Measurements from ENCODE around the gene ITPA.

The ITPA gene

GRCh38 chr20:3193806-3194616 is 15.3 kb upstream of the ITPA start:
- in situ Hi-C loops (cut with HindIII; ENCODE audit: low sequenced_read_pairs): no loop called here
- DNase-seq (ENCODE audit: low read depth, low spot score): no peak
- no peak overlapping the region for H3K4me3 ChIP-seq (ENCODE audit: low read depth, low read length)
- no peak for TF ChIP-seq CTCF (IDR thresholded peaks at IDR 0.05; ENCODE audit: low read depth, low read length)

GRCh38 chr20:3194617-3195280 is 14.5 kb upstream of the ITPA start:
- in situ Hi-C loops (cut with HindIII; ENCODE audit: low sequenced_read_pairs): no loop called here
- no peak for TF ChIP-seq CTCF (IDR thresholded peaks at IDR 0.05; ENCODE audit: low read depth, low read length)
- no peak for DNase-seq (ENCODE audit: low read depth, low spot score)
- H3K4me3 ChIP-seq (ENCODE audit: low read depth, low read length): no peak overlapping the region

GRCh38 chr20:3195590-3196237 is 13.6 kb upstream of the ITPA start:
- H3K4me3 ChIP-seq (ENCODE audit: low read depth, low read length): no peak overlapping the region
- in situ Hi-C loops (cut with HindIII; ENCODE audit: low sequenced_read_pairs): no loop called here
- no peak for DNase-seq (ENCODE audit: low read depth, low spot score)
- no peak for TF ChIP-seq CTCF (IDR thresholded peaks at IDR 0.05; ENCODE audit: low read depth, low read length)

GRCh38 chr20:3199206-3199605 is 10.1 kb upstream of the ITPA start:
- no peak overlapping the region for H3K4me3 ChIP-seq (ENCODE audit: low read depth, low read length)
- no peak for DNase-seq (ENCODE audit: low read depth, low spot score)
- in situ Hi-C loops (cut with HindIII; ENCODE audit: low sequenced_read_pairs): no loop called here
- no peak for TF ChIP-seq CTCF (IDR thresholded peaks at IDR 0.05; ENCODE audit: low read depth, low read length)

GRCh38 chr20:3199976-3200755 is 9.1 kb upstream of the ITPA start:
- in situ Hi-C loops (cut with HindIII; ENCODE audit: low sequenced_read_pairs): no loop called here
- H3K4me3 ChIP-seq (ENCODE audit: low read depth, low read length): no peak overlapping the region
- DNase-seq (ENCODE audit: low read depth, low spot score): no peak
- no peak for TF ChIP-seq CTCF (IDR thresholded peaks at IDR 0.05; ENCODE audit: low read depth, low read length)

- peak overlapping the region; percentile 83 for H3K4me3 ChIP-seq (ENCODE audit: low read depth, low read length)
- DNase-seq (ENCODE audit: low read depth, low spot score): no peak
- in situ Hi-C loops (cut with HindIII; ENCODE audit: low sequenced_read_pairs): no loop called here
- TF ChIP-seq CTCF (IDR thresholded peaks at IDR 0.05; ENCODE audit: low read depth, low read length): no peak
These were observed 6.4 kb upstream of the ITPA start for GRCh38 chr20:3202965-3203314.

Data from astrocyte of the spinal cord (primary cell).